SK-N-SH (cell line): Measurements from ENCODE around the gene MEIKIN. TPM values are rescaled to one million over a fixed set of nuclear protein-coding genes. Genes with fewer than 3 reads are reported as not detected.

ENCODE experiments used
- CTCF ChIA-PET: fragments of 300-600, 350-600 bp; formaldehyde crosslinking; extraction: SDS; loops from one replicate; lab custom pipeline; 2021; lab: Yijun Ruan, JAX
- POLR2A ChIA-PET: fragments of 350-600 bp; sonication (Branson Sonifier 250); formaldehyde crosslinking; extraction: SDS; loops from one replicate; lab custom pipeline; 2020; ENCODE audit warnings: antibody characterized with exemption, inconsistent platforms; lab: Yijun Ruan, JAX
- DNase-seq: peaks from one replicate; pipeline ENCODE4 v3.0.0; 2012
- H2AFZ ChIP-seq: fragments of 200-600 bp; sonication (generic); 2 replicates; pipeline ENCODE4 v1.8.1; 2016; ENCODE audit warnings: antibody characterized with exemption, mild to moderate bottlenecking, low read depth
- H3F3A ChIP-seq: fragments of 200-600 bp; sonication (generic); replicated peaks from 2 replicates; pipeline ENCODE3; 2016; ENCODE audit warnings: antibody characterized with exemption, mild to moderate bottlenecking; ENCODE audit not compliant: insufficient read depth
- H3K27ac ChIP-seq, 2 experiments: fragments of 200-500 bp in 1 of 2; fragments of 200-600 bp in 1 of 2; sonication (Bioruptor generic) in 1 of 2; sonication (generic), shearing (Covaris generic) in 1 of 2; 2 replicates each; pipeline versions ENCODE4 v1.5.1 to v1.6.1; 2014 to 2016; ENCODE audit warnings: low read depth in 2 of 2, inconsistent platforms in 1 of 2, low read length in 1 of 2, mild to moderate bottlenecking in 1 of 2, mixed read lengths in 1 of 2
- H3K27me3 ChIP-seq: fragments of 200-600 bp; sonication (generic), shearing (Covaris generic); 2 replicates; pipeline ENCODE4 v1.6.1; 2016; ENCODE audit warnings: mixed run types; ENCODE audit not compliant: insufficient read depth
- H3K36me3 ChIP-seq, 2 experiments: fragments of 200-500 bp in 1 of 2; fragments of 200-600 bp in 1 of 2; sonication (Bioruptor generic) in 1 of 2; sonication (generic) in 1 of 2; replicated peaks in 1 of 2; 2 replicates each; pipeline versions ENCODE3 to v1.5.1; 2014 to 2016; ENCODE audit warnings: low read length in 1 of 2, mild to moderate bottlenecking in 1 of 2; ENCODE audit not compliant: insufficient read depth in 2 of 2, control insufficient read depth in 1 of 2
- H3K4me1 ChIP-seq, 2 experiments: fragments of 200-500 bp in 1 of 2; fragments of 200-600 bp in 1 of 2; sonication (Bioruptor generic) in 1 of 2; sonication (generic), shearing (Covaris generic) in 1 of 2; 2 replicates each; pipeline versions ENCODE4 v1.5.1 to v1.6.1; 2014 to 2016; ENCODE audit warnings: low read depth in 1 of 2, low read length in 1 of 2, mixed run types in 1 of 2; ENCODE audit not compliant: insufficient read depth in 2 of 2, control insufficient read depth in 1 of 2
- H3K4me2 ChIP-seq: fragments of 200-600 bp; sonication (generic), shearing (Covaris generic); 2 replicates; pipeline ENCODE4 v1.6.1; 2017; ENCODE audit warnings: mixed run types
- H3K4me3 ChIP-seq, 2 experiments: fragments of 200-500 bp in 1 of 2; fragments of 200-600 bp in 1 of 2; sonication (Bioruptor generic) in 1 of 2; sonication (generic), shearing (Covaris generic) in 1 of 2; 2 replicates each; pipeline versions ENCODE4 v1.5.1 to v1.8.1; 2014 to 2016; ENCODE audit warnings: low read depth in 2 of 2, inconsistent platforms in 1 of 2, low read length in 1 of 2, mild to moderate bottlenecking in 1 of 2, mixed read lengths in 1 of 2, moderate library complexity in 1 of 2
- H3K79me2 ChIP-seq: fragments of 200-600 bp; sonication (generic); 2 replicates; pipeline ENCODE4 v1.8.1; 2017; ENCODE audit warnings: mild to moderate bottlenecking; ENCODE audit not compliant: insufficient read depth
- H3K9ac ChIP-seq: fragments of 200-600 bp; sonication (generic); 2 replicates; pipeline ENCODE4 v1.6.1; 2017; ENCODE audit warnings: mixed run types
- H3K9me2 ChIP-seq: fragments of 200-600 bp; sonication (generic); 2 replicates; pipeline ENCODE4 v1.6.1; 2017; ENCODE audit warnings: mixed run types
- H3K9me3 ChIP-seq: fragments of 200-600 bp; sonication (generic); 2 replicates; pipeline ENCODE4 v1.6.1; 2017; ENCODE audit warnings: mixed run types, mild to moderate bottlenecking, moderate library complexity
- H4K20me1 ChIP-seq: fragments of 200-600 bp; sonication (generic); 2 replicates; pipeline ENCODE4 v1.6.1; 2017; ENCODE audit warnings: mild to moderate bottlenecking, mixed run types; ENCODE audit not compliant: insufficient read depth
- CHD2 ChIP-seq: fragments of 150-350 bp; IDR thresholded peaks from 2 replicates; pipeline ENCODE4 v1.6.1; 2018; ENCODE audit warnings: low read length; ENCODE audit not compliant: partially characterized antibody
- EZH2phosphoT487 ChIP-seq: fragments of 200-600 bp; sonication (generic); IDR thresholded peaks from 2 replicates; pipeline ENCODE4 v1.6.1; 2017; ENCODE audit warnings: low read depth, mixed run types, mild to moderate bottlenecking, antibody characterized with exemption, moderate library complexity, borderline replicate concordance
- FOXJ3 ChIP-seq: sonication (generic); formaldehyde crosslinking; IDR thresholded peaks from 2 replicates; pipeline ENCODE4 v1.5.1; 2020; ENCODE audit warnings: mild to moderate bottlenecking, missing genetic modification reagents
- FOXM1 ChIP-seq: IDR thresholded peaks from 2 replicates; pipeline ENCODE4 v1.4.0; 2012; ENCODE audit warnings: low read depth, mild to moderate bottlenecking
- GABPA ChIP-seq: IDR thresholded peaks from 2 replicates; pipeline ENCODE4 v1.4.0; 2012; ENCODE audit warnings: low read depth, mild to moderate bottlenecking
- GATA2 ChIP-seq: sonication (generic); formaldehyde crosslinking; IDR thresholded peaks from 2 replicates; pipeline ENCODE4 v1.5.0; 2020; ENCODE audit warnings: mild to moderate bottlenecking, missing genetic modification reagents
- MXI1 ChIP-seq: IDR thresholded peaks from 2 replicates; pipeline ENCODE4 v1.6.1; 2012; ENCODE audit warnings: mild to moderate bottlenecking, low read depth, low read length, improper control_type of control experiment
- RCOR1 ChIP-seq: fragments of 150-350 bp; IDR thresholded peaks from 2 replicates; pipeline ENCODE4 v1.6.1; 2017; ENCODE audit warnings: antibody characterized with exemption, low read length
- RFX5 ChIP-seq: IDR thresholded peaks from 2 replicates; pipeline ENCODE4 v1.6.1; 2012; ENCODE audit warnings: mild to moderate bottlenecking, improper control_type of control experiment, low read length
- SMC3 ChIP-seq: IDR thresholded peaks from 2 replicates; pipeline ENCODE4 v1.6.1; 2012; ENCODE audit warnings: low read depth, low read length, improper control_type of control experiment
- TAF1 ChIP-seq: IDR thresholded peaks from 2 replicates; pipeline ENCODE4 v1.6.1; 2012; ENCODE audit warnings: low read depth, mild to moderate bottlenecking, low read length, moderate library complexity, borderline replicate concordance
- TCF12 ChIP-seq: IDR thresholded peaks from 2 replicates; pipeline ENCODE4 v1.4.0; 2012
- YY1 ChIP-seq: IDR thresholded peaks from 2 replicates; pipeline ENCODE4 v1.4.0; 2012; ENCODE audit warnings: low read depth, mild to moderate bottlenecking
- WGBS: methylation state at CpG from one replicate; pipeline ENCODE4 v1.1.6; 2017; ENCODE audit warnings: low lambda C conversion rate; 5-methylcytosine and 5-hydroxymethylcytosine counted together
- polyA plus RNA-seq, 3 experiments: library from polyadenylated mRNA; depleted of rRNA; stranded (reverse); fragments of >200 nt; gene quantifications; 2 replicates each; pipeline ENCODE4 v1.2.3, GENCODE V29; 2012
- TF ChIP-seq, protein P1 (sequence below): IDR thresholded peaks from 2 replicates; pipeline ENCODE4 v1.4.0; 2012; ENCODE audit warnings: low read depth, borderline replicate concordance
- TF ChIP-seq, protein P2 (sequence below): fragments of 200-600 bp; sonication (generic); IDR thresholded peaks from 2 replicates; pipeline ENCODE4 v1.6.1; 2017; ENCODE audit warnings: antibody characterized with exemption, mild to moderate bottlenecking, moderate library complexity
- TF ChIP-seq, protein P3 (sequence below): fragments of 150-350 bp; IDR thresholded peaks from 2 replicates; pipeline ENCODE4 v1.6.1; 2017; ENCODE audit warnings: antibody characterized with exemption, low read length, low read depth, borderline replicate concordance
- TF ChIP-seq, protein P4 (sequence below): IDR thresholded peaks from 2 replicates; pipeline ENCODE4; 2012
- TF ChIP-seq, protein P5 (sequence below): fragments of 150-350 bp; IDR thresholded peaks from 2 replicates; pipeline ENCODE4 v1.6.1; 2016; ENCODE audit warnings: mild to moderate bottlenecking, low read depth, low read length

The MEIKIN gene
- polyA plus RNA-seq, 1 of the 3 experiments (the other 2 are of a cell fraction) = not detected

DNA sequence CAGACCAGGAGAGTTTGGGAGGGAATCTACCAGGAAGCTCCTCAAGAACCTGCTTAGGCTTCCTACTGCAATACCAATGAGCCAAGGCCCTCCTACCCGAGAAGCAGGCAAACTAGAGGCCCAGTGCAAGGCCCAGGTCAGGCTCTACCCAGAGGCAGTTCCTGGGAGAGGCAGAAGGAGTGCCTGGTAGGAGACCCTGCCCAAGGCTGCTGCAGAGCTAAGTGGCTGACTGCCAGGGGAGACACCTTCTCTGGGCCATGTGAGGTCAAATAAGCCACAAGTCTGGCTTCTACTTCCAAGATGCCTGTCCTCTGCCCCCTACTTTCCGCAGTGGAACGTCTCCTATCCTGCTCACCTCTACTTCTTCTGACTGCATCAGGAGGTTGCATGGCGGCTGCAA lies 48.2 kb upstream of the MEIKIN start:
- POLR2A ChIA-PET = no interaction called here
- whole genome bisulfite sequencing = 73% methylated on average over 3 of the region's 4 CpGs
- Histone ChIP-seq H3K4me1 (peaks cover 0 to 7% of the 10 kb centered on the region in 2 experiments; a peak in 1 of 4 replicates), H3K9me3 (no peaks in the 10 kb centered on the region), H3K4me3 (no peak overlapping the region), H3K79me2 (no peaks in the 10 kb centered on the region), H3K9me2 (no peaks in the 10 kb centered on the region), H3K36me3 (no peaks in the 10 kb centered on the region), H3K9ac (no peak overlapping the region), H2AFZ (no peak overlapping the region), H3F3A (no peaks in the 10 kb centered on the region), H4K20me1 (no peaks in the 10 kb centered on the region), H3K27me3 (no peaks in the 10 kb centered on the region), H3K4me2 (no peak overlapping the region), H3K27ac (no peak overlapping the region)
- CTCF ChIA-PET = interaction anchor here (1.3 to 1.6 kb wide), 2 partner anchors 70 to 404 kb away, joined by 3 to 4 read pairs; no protein-coding TSS in a partner anchor
- no peak for TF ChIP-seq RCOR1
- no peak for TF ChIP-seq GABPA
- TF ChIP-seq RFX5 = no peak
- TF ChIP-seq, protein P1, sequence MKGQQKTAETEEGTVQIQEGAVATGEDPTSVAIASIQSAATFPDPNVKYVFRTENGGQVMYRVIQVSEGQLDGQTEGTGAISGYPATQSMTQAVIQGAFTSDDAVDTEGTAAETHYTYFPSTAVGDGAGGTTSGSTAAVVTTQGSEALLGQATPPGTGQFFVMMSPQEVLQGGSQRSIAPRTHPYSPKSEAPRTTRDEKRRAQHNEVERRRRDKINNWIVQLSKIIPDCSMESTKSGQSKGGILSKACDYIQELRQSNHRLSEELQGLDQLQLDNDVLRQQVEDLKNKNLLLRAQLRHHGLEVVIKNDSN = no peak
- TF ChIP-seq CHD2 = no peak
- TF ChIP-seq, protein P2, sequence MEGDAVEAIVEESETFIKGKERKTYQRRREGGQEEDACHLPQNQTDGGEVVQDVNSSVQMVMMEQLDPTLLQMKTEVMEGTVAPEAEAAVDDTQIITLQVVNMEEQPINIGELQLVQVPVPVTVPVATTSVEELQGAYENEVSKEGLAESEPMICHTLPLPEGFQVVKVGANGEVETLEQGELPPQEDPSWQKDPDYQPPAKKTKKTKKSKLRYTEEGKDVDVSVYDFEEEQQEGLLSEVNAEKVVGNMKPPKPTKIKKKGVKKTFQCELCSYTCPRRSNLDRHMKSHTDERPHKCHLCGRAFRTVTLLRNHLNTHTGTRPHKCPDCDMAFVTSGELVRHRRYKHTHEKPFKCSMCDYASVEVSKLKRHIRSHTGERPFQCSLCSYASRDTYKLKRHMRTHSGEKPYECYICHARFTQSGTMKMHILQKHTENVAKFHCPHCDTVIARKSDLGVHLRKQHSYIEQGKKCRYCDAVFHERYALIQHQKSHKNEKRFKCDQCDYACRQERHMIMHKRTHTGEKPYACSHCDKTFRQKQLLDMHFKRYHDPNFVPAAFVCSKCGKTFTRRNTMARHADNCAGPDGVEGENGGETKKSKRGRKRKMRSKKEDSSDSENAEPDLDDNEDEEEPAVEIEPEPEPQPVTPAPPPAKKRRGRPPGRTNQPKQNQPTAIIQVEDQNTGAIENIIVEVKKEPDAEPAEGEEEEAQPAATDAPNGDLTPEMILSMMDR = no peak
- no peak for TF ChIP-seq TAF1
- TF ChIP-seq, protein P3, sequence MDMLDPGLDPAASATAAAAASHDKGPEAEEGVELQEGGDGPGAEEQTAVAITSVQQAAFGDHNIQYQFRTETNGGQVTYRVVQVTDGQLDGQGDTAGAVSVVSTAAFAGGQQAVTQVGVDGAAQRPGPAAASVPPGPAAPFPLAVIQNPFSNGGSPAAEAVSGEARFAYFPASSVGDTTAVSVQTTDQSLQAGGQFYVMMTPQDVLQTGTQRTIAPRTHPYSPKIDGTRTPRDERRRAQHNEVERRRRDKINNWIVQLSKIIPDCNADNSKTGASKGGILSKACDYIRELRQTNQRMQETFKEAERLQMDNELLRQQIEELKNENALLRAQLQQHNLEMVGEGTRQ = no peak
- no peak for TF ChIP-seq FOXJ3 (CRISPR knock-in tag)
- TF ChIP-seq, protein P4, sequence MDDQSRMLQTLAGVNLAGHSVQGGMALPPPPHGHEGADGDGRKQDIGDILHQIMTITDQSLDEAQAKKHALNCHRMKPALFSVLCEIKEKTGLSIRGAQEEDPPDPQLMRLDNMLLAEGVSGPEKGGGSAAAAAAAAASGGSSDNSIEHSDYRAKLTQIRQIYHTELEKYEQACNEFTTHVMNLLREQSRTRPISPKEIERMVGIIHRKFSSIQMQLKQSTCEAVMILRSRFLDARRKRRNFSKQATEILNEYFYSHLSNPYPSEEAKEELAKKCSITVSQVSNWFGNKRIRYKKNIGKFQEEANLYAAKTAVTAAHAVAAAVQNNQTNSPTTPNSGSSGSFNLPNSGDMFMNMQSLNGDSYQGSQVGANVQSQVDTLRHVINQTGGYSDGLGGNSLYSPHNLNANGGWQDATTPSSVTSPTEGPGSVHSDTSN = no peak
- TF ChIP-seq MXI1 = no peak
- no peak for TF ChIP-seq EZH2phosphoT487
- no peak for TF ChIP-seq SMC3
- no peak for TF ChIP-seq YY1
- TF ChIP-seq, protein P5, sequence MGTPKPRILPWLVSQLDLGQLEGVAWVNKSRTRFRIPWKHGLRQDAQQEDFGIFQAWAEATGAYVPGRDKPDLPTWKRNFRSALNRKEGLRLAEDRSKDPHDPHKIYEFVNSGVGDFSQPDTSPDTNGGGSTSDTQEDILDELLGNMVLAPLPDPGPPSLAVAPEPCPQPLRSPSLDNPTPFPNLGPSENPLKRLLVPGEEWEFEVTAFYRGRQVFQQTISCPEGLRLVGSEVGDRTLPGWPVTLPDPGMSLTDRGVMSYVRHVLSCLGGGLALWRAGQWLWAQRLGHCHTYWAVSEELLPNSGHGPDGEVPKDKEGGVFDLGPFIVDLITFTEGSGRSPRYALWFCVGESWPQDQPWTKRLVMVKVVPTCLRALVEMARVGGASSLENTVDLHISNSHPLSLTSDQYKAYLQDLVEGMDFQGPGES = no peak
- no peak for TF ChIP-seq FOXM1
- no peak for TF ChIP-seq GATA2 (CRISPR knock-in tag)
- no peak for TF ChIP-seq TCF12
- DNase-seq = no peak
